GM12873 (cell line): ENCODE measurements around the gene BORCS8.

Experiments used
- TF ChIP-seq, protein P1 (sequence below): IDR thresholded peaks from 2 replicates; pipeline ENCODE4 v1.5.1; 2012; ENCODE audit warnings: low read depth, mild to moderate bottlenecking, moderate library complexity, low read length, control low read depth; ENCODE audit not compliant: insufficient read depth; ENCODE audit errors: missing control alignments

BORCS8 gene

DNA sequence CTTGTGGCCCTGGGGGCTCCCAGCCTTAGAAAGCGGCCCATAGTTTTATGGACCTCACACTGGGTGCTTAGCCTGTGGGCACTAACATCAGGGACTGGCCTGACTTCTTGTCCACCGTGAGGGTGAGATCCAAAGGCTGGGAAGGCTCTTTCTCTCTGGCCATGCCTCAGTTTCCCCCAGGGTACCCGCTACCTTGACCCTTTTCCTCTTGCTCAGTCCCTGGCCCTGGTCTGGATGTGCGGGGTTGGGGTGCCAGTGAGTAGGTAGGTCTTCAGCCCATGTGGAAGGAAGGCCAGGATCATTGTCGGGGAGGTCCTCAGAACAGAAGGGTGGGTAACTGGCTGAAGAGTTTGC, 52.1 kb downstream of the BORCS8 start:
- TF ChIP-seq, protein P1, sequence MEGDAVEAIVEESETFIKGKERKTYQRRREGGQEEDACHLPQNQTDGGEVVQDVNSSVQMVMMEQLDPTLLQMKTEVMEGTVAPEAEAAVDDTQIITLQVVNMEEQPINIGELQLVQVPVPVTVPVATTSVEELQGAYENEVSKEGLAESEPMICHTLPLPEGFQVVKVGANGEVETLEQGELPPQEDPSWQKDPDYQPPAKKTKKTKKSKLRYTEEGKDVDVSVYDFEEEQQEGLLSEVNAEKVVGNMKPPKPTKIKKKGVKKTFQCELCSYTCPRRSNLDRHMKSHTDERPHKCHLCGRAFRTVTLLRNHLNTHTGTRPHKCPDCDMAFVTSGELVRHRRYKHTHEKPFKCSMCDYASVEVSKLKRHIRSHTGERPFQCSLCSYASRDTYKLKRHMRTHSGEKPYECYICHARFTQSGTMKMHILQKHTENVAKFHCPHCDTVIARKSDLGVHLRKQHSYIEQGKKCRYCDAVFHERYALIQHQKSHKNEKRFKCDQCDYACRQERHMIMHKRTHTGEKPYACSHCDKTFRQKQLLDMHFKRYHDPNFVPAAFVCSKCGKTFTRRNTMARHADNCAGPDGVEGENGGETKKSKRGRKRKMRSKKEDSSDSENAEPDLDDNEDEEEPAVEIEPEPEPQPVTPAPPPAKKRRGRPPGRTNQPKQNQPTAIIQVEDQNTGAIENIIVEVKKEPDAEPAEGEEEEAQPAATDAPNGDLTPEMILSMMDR: no peak

DNA sequence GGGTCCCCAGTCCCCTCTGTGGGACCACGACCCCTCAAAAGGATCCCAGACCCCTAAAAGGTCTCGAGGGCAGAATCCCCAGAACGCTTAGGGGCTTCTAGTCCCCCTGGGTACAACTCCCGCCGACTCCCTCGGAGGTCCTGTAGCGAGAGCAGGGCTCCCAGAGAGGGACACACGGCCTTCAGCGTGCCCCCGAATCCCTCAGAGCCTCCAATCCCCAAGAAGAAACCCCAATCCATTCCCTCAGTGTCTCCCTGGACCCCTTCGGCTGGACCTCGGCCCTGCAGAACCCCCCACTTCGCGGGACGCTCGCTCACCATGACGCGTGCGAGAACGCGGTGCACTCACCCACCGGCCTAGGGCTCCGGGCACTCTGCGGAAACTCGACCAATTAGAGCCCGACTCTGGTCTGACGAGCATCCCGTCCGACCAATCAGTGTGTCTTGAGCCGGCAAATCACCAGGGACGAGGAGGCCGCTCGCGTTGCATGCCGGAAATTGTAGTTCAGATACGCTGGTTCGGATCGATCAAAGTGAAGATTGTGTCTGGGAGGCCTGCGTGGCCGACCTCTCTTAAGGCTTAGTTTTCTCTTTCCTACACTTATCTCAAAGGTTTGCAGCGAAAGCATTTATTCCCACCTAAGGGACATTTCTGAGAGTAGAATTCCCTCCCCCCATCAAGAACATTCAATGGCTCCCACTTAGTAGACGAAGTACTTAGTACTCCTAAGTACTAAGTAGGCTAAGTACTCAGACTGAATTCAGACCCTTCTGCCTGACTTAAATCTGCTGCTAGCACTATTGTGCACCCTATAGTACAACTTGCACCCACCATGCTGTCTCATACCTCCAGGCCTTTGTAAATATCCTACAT, 53.6 kb downstream of the BORCS8 start, which contains the start of gene TMEM161A:
Gene TMEM161A (minus strand): TSS at position 370 of the 873 bp plus-strand sequence. CDS start 50 bp downstream, at position 320.
- TF ChIP-seq, protein P1: no peak

DNA sequence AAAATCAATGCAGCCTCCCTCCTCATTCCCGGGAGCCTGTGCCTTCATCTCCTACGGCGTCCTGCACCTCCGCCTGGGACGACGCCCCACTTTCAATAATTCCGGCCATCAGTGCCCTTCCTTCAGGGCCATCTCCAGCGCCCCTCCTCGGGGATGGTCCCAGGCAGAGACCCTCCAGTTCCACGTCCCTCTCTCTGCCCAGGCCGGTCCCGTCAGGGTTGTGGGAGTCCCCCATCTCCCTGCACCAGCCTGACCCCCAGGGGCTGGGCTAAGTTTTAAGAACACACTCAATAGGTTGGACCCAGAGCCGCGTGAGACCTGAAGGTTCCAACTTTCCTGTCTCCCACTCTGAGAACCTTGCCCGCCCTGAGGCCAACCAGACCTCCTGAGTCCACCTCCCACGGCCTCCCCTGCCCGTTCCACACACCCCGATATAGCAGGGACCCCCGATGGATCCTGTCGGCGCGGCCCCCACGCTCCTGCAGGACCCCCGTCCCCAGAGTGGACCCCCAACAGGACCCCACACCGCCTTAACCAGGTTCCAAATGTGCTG, 54.3 kb downstream of the BORCS8 start:
- TF ChIP-seq, protein P1: no peak

DNA sequence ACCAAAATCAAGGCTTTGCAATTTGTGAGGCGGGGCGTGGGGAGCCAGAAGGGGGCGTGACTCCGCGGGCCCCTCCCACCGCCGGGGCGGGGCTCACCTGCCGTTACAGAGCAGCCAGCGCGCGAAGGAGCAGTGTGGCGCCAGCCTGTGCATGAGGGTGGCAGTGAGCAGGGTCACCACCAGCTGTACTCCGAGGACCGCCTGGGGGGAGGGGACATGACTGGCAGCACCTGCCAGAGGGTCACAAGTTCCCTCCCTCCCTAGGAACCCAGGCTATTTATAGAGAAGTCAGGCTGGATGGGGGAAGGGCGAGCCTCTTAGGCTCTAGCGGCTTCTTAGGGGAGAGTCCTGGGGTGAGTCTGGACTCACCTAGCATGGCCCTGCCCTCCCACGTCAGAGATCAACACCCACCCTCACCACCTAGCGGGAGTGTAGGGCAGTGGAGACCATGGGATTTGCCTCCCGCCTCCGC, 57.2 kb downstream of the BORCS8 start:
- TF ChIP-seq, protein P1: no peak

DNA sequence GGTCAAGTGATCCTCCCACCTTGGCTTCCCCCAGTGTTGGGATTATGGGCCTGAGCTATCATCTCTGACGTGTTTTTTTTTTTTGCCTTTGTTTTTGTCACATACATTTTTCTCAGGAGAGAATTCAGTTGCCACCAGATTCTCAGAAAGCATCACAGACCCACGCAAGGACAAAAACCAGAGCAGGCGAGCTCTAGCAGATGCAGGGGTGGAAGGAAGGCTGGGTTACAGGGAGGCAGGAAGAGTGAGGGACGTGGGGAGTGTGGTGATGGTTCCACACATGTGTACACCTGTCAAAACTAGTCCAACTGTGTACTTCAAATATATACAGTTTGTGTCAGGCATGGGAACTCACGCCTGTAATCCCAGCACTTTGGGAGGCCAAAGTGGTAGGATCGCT, 58.0 kb downstream of the BORCS8 start:
- TF ChIP-seq, protein P1: no peak

DNA sequence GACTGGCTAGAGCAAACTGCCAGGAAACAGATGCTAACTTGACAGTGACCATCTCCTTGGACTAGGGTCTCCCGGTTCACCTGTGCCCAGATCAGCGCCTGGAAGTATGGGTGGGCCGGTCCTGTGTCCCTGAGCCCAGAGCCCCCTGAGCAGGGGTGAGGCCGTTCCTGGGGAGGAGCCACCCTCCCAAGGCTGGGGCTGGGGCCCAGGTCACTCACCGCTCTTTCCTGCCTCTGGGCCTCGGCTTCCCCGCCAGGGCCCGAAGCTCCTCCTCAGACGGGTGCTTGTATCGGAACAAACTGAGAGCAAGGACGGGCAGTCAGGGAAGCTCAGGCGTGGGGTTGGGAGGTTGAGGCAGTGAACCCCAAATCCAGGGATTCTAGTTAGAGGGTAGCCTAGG, 59.0 kb downstream of the BORCS8 start:
- TF ChIP-seq, protein P1: no peak

DNA sequence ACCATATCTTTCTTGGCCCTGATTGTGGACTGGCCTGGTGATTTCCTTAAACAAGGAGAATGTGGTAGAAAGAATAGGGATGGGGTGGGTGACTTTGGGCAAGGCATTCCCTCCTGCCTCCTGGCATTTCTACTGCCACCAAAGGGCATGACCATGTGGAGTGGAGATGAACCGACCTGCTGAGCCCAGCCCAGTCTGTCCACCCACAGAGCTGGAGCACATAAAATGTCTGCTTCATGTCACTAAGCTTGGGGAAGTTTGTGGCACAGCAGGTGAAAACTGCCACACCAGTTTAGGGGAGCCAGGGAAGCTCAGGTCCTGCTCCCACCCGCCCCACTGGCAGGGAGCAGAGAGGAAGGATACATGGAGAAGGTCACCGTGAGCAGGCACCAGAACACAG, 60.0 kb downstream of the BORCS8 start:
- TF ChIP-seq, protein P1: no peak
